ENCODE measurements around the gene NMT2. TPM values are rescaled to one million over a fixed set of nuclear protein-coding genes. Genes with fewer than 3 reads are reported as not detected.
A peak's percentile ranks its signal among the peaks of the same experiment; 100 is the strongest.

NMT2 gene
- total RNA-seq, 1 donor from 2014 or later, result 9.4 TPM

DNA sequence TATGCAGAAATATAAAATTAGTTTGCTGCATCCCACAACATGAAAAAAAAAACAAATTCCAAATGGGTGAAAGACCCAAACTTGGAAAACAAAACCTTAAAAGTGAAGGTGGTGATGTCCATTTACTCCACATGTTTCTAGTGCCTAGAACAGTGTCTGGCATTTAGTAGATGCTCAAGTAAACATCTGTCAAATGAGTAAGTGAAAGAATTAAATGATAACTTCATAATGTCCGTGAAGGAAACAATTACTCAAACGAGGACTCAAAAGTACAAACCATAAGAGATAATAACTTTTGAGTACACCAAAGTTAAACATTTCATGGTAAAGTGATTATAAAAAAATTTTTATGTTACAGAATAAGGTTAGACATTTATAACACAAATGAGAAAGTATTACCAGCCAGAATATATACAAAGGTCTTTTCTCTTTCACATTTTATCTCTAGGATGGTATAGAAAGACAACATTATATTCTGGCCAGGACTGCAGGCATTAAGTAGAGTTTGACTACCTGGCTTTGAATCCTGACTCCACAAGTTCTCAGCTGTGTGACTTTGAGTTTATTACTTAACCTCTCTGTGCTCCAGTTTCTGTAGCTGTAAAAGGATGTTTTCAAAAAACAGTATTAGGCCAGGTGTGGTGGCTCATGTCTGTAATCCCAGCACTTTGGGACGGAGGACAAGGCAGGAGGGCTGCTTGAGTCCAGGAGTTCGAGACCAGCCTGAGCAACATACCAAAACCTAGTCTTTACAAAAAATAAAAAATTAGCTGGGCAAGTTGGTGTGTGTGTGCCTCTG lies 20.7 kb downstream of the NMT2 start:
- no peaks in the 10 kb centered on the region for H3K36me3 Mint-ChIP-seq (ENCODE audit: low read depth)
- H3K4me1 Mint-ChIP-seq (ENCODE audit: low read depth), result no peaks in the 10 kb centered on the region
- H3K27ac Mint-ChIP-seq, result no peak overlapping the region
- intact Hi-C loops (cut with micrococcal nuclease), result no loop called here
- no peaks in the 10 kb centered on the region for H3K9me3 Mint-ChIP-seq
- H3K4me3 Mint-ChIP-seq, result no peak overlapping the region
- no peak for DNase-seq (ENCODE audit: low spot score)
- no peaks in the 10 kb centered on the region for H3K27me3 Mint-ChIP-seq (ENCODE audit: insufficient read depth)

DNA sequence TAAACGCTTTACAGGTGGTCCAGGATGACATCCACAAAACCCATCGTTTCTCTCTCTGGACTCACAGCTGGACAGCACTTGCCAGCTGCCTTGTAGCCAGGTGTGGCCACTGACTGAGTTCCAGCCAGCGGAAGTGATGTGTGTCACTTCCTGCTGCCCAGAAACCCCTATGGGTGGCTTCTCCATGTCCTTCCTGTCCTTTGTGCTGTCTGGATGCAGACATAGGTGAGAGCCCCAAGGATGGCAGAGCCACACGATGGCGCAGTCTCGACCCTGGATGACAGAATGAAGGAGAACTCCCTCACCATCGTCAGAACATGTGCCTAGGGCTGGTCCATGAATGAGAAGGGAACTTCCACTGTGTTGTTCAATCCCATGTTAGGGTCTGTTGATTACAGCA lies 22.1 kb downstream of the NMT2 start:
- Mint-ChIP-seq H3K4me3 (no peak overlapping the region), H3K4me1 (ENCODE audit: low read depth) (peaks cover 8% of the 10 kb centered on the region), H3K27ac (no peak overlapping the region), H3K36me3 (ENCODE audit: low read depth) (no peaks in the 10 kb centered on the region), H3K9me3 (no peaks in the 10 kb centered on the region), H3K27me3 (ENCODE audit: insufficient read depth) (no peaks in the 10 kb centered on the region)
- no peak for DNase-seq (ENCODE audit: low spot score)
- intact Hi-C loops (cut with micrococcal nuclease), result no loop called here

DNA sequence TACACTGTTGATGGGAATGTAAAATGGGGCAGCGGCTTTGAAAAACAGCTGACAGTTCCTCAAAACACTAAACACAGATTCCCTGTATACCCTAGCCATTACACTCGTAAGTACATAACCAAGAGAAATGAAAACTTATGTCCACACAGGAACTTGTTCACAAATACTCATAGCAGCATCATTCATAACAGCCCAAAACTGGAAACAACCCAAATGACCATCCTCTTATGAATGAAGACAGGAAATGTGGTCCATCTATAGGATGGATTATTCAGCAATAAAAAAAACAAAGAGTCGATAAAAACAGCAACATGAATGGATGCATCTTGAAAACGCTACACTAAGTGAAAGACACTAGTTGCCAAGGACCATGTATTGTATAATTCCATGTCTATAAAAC lies 23.7 kb downstream of the NMT2 start:
- Mint-ChIP-seq H3K4me1 (ENCODE audit: low read depth) (peaks cover 16% of the 10 kb centered on the region), H3K27ac (no peak overlapping the region), H3K27me3 (ENCODE audit: insufficient read depth) (no peaks in the 10 kb centered on the region), H3K4me3 (no peak overlapping the region), H3K36me3 (ENCODE audit: low read depth) (peaks cover 3% of the 10 kb centered on the region), H3K9me3 (no peaks in the 10 kb centered on the region)
- no peak for DNase-seq (ENCODE audit: low spot score)
- intact Hi-C loops (cut with micrococcal nuclease), result no loop called here

DNA sequence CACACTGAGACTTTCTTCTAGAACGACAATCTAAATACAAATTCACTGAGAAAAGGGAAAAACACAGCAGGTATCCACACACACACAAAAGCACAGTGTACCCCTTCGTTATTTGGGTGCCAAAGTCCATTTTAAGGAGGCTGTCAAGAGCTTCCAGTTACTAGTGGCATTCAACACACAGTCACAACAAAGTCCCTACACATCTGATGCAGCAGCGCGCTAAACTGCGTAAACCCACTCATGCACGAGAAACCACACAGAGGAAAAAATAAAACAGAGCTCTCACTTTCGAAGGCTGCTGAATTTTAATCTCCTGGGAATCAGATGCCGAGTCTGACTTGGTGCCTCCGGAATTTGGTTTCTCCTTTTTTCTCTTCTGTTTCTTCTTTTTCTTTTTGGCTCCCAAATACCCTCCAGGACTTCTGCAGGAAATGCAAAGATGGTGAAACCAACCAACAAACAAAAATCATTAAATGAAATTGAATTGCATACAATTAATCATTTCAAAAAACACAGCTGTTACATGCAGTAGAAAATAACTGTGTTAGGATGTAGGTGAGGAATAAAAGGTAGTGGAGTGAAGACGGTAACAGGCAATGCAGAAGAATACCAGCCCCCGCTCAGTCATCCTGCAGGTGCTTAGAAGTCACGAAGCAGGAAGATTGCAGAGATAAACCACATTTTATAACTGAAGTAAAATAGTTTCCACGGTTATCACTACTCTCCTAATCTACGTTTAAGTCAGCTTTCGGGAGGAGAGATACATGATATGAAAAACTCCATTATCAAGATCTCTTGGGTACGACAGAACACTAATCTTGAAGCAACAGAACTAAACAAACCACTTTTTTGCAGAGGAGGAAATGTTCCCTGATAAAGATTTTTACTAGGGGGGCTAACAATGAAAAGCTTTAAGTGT lies 27.1 kb downstream of the NMT2 start:
- Mint-ChIP-seq H3K4me3 (peak overlapping the region; percentile 29), H3K27me3 (ENCODE audit: insufficient read depth) (no peaks in the 10 kb centered on the region), H3K9me3 (no peaks in the 10 kb centered on the region), H3K4me1 (ENCODE audit: low read depth) (peaks cover 16% of the 10 kb centered on the region), H3K36me3 (ENCODE audit: low read depth) (peaks cover 8% of the 10 kb centered on the region), H3K27ac (no peak overlapping the region)
- DNase-seq (ENCODE audit: low spot score), result no peak
- intact Hi-C loops (cut with micrococcal nuclease), result loop anchor here (1.0 to 2.0 kb wide), 2 partner anchors 19 to 26 kb away; no protein-coding TSS in a partner anchor

DNA sequence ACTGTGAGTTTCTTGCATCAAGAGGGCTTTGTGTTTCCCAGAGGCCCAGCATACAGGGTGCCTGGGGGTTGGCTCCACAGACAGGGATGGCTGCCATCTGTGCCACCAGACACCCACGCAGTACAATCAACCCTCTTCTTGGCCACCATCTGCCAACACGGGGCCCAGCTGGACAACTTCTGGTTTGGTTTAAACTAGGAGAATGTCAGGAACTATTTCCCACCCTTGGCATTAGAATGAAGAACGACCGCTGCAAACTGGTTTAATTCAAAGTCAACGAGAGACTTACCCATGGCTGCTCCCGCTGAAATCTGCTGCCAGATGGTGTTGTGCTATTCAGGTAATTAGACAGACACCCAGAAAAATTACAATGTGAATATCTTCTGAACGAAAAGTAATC lies 27.8 kb downstream of the NMT2 start:
- H3K36me3 Mint-ChIP-seq (ENCODE audit: low read depth), result peaks cover 8% of the 10 kb centered on the region
- H3K27ac Mint-ChIP-seq, result no peak overlapping the region
- no peaks in the 10 kb centered on the region for H3K27me3 Mint-ChIP-seq (ENCODE audit: insufficient read depth)
- no peak overlapping the region for H3K4me3 Mint-ChIP-seq
- no peaks in the 10 kb centered on the region for H3K9me3 Mint-ChIP-seq
- intact Hi-C loops (cut with micrococcal nuclease), result loop anchor here (1.0 to 2.0 kb wide), 2 partner anchors 18 to 27 kb away; no protein-coding TSS in a partner anchor
- peaks cover 16% of the 10 kb centered on the region for H3K4me1 Mint-ChIP-seq (ENCODE audit: low read depth)
- DNase-seq (ENCODE audit: low spot score), result no peak

DNA sequence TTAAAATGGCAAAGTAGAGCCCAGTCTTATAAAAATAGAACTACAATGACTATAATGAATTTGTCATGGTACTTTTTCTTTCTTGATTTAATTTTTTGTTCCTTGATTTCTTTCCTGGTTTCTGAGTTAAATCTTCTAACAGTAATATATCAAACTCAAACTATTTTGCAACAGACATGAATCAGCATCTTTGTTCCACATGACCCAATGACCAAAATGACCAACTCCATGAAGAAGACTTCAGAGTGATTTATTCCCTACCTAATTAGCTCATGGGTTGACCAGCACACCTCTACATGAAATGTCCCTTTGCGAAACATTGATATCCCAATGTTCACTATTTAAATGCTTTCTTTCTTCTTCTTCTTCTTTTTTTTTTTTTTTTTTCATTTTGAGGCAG lies 30.9 kb downstream of the NMT2 start:
- Mint-ChIP-seq H3K4me1 (ENCODE audit: low read depth) (peaks cover 16% of the 10 kb centered on the region), H3K27me3 (ENCODE audit: insufficient read depth) (peaks cover 3% of the 10 kb centered on the region), H3K9me3 (no peaks in the 10 kb centered on the region), H3K36me3 (ENCODE audit: low read depth) (peaks cover 18% of the 10 kb centered on the region), H3K4me3 (no peak overlapping the region), H3K27ac (no peak overlapping the region)
- intact Hi-C loops (cut with micrococcal nuclease), result no loop called here
- DNase-seq (ENCODE audit: low spot score), result no peak

DNA sequence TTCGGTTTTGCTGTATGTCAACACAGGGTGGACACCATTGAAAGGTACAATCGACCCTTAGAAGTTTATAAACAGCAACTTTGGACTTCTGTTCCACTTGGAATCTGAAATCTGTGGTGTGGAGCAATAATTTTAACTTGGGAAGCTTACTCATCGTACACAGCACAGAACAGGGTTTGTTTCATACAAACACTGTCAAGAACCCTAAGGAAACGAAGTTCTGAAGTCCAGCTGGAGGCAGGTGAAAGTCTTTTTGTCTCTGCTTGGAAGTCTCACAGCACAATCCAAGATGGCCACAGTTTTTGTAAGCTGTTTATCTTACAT lies 31.5 kb downstream of the NMT2 start:
- no peak for DNase-seq (ENCODE audit: low spot score)
- peaks cover 15% of the 10 kb centered on the region for H3K4me1 Mint-ChIP-seq (ENCODE audit: low read depth)
- H3K27me3 Mint-ChIP-seq (ENCODE audit: insufficient read depth), result peaks cover 3% of the 10 kb centered on the region
- H3K27ac Mint-ChIP-seq, result no peak overlapping the region
- intact Hi-C loops (cut with micrococcal nuclease), result no loop called here
- no peaks in the 10 kb centered on the region for H3K9me3 Mint-ChIP-seq
- peaks cover 18% of the 10 kb centered on the region for H3K36me3 Mint-ChIP-seq (ENCODE audit: low read depth)
- H3K4me3 Mint-ChIP-seq, result no peak overlapping the region

DNA sequence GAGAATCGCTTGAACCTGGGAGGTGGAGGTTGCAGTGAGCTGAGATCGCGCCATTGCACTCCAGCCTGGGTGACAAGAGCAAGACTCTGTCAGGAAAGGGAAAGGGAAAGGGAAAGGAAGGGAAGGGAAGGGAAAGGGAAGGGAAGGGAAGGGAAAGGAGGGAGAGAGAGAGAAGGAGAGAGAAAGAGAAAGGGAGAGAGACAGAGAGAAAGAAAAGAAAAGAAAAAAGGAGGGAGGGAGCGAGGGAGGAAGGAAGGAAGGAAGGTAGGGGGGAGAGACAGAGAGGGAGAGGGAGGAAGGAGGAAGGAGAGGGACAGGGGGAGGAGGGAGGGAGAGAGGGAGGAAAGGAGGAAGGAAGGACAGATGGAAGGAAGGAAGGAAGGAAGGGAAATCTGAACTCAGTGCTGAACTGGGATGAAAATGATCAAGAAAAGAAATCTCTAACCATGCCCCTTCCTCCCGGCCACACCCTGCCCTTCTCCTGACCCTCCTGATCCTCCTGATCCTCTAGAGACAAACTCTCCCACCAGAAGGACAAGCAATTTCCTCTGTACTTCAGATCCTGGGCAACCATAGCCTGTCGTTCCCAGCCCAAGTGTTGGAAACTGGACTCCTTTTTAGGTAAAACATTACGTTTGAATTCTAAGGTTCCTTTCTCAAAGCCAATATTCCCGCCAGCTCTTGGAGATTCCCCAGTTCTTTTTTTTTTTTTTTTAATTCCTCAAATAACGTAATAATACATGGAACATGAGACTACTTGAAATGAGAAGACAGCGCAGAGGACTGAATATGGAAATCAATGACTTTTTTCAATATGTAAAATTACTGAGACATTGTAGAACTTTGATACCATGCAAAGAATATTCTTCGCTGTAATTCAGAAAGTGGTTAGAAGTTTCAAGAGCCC lies 32.1 kb downstream of the NMT2 start:
- Mint-ChIP-seq H3K4me1 (ENCODE audit: low read depth) (peaks cover 9% of the 10 kb centered on the region), H3K9me3 (no peaks in the 10 kb centered on the region), H3K27me3 (ENCODE audit: insufficient read depth) (peaks cover 3% of the 10 kb centered on the region), H3K36me3 (ENCODE audit: low read depth) (peaks cover 19% of the 10 kb centered on the region), H3K27ac (no peak overlapping the region), H3K4me3 (no peak overlapping the region)
- no peak for DNase-seq (ENCODE audit: low spot score)
- intact Hi-C loops (cut with micrococcal nuclease), result no loop called here

DNA sequence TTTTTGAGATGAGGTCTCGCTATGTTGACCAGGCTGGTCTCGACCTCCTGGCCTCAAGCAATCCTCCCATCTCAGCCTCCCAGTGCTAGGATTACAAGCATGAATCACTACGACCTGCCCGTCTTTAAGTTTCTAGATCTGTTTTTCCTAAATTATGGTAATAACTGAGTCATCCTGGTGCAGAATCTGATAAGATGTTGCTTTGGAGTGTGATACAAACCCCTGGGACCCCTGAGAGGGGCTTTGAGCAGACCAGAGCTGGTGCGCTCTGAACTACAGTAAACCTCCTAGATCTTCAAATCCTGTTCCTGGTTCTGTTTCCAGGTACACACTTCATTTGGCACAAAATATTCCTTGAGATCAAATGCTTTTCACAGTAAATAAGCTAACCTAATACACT lies 37.2 kb downstream of the NMT2 start:
- H3K27ac Mint-ChIP-seq, result no peak overlapping the region

DNA sequence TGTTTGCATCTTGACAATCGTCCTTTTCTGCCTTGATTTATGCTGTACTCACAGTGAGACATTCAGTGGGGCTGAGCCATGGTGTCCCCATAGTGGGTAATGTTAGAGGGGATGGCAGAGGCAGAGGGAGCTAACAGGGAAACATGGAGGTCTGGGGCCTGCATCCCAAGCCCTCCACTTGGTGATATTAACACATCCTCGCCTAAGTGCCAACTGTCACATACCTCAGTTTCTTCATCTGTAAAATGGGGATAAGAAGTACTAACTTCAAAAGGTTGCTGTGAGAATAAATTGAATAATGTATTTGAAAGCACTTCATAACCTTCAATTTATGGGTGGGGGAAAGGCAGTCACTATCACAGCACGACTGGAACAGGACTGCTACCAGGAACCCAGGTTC lies 43.6 kb downstream of the NMT2 start:
- no peak overlapping the region for H3K27ac Mint-ChIP-seq
- H3K36me3 Mint-ChIP-seq (ENCODE audit: low read depth), result peaks cover 38% of the 10 kb centered on the region
- H3K9me3 Mint-ChIP-seq, result no peaks in the 10 kb centered on the region
- no peak for DNase-seq (ENCODE audit: low spot score)
- H3K4me1 Mint-ChIP-seq (ENCODE audit: low read depth), result peaks cover 27% of the 10 kb centered on the region
- no peaks in the 10 kb centered on the region for H3K27me3 Mint-ChIP-seq (ENCODE audit: insufficient read depth)
- intact Hi-C loops (cut with micrococcal nuclease), result no loop called here
- no peak overlapping the region for H3K4me3 Mint-ChIP-seq

More for the DNA sequence above, 37.2 kb downstream of the NMT2 start:
- intact Hi-C loops (cut with micrococcal nuclease), result no loop called here
- no peak for DNase-seq (ENCODE audit: low spot score)
- H3K9me3 Mint-ChIP-seq, result no peaks in the 10 kb centered on the region
- H3K27me3 Mint-ChIP-seq (ENCODE audit: insufficient read depth), result peaks cover 3% of the 10 kb centered on the region
- peaks cover 36% of the 10 kb centered on the region for H3K36me3 Mint-ChIP-seq (ENCODE audit: low read depth)
- H3K4me1 Mint-ChIP-seq (ENCODE audit: low read depth), result no peaks in the 10 kb centered on the region
- no peak overlapping the region for H3K4me3 Mint-ChIP-seq

DNA sequence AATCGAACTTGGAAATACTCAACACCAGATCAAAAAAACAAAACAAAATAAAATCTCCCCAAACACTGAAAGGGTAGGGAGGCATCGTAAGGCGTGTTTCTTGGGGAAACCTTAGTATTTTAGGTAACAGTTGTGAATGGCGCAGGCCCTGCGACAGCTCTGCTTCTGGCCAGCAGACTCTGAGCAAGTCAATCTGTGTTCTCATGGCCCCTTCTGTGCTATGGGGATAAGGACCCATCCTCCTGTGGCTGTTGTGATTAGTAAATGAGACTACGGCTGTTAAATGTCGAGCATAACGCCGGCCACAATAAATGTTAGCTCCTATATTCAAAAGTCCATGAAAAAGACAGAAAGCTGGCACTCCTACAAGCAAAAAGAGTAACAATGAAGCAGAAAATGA lies 44.3 kb downstream of the NMT2 start:
- peak overlapping the region; percentile 68 for H3K27ac Mint-ChIP-seq
- no peaks in the 10 kb centered on the region for H3K9me3 Mint-ChIP-seq
- no peak overlapping the region for H3K4me3 Mint-ChIP-seq
- intact Hi-C loops (cut with micrococcal nuclease), result no loop called here
- peaks cover 27% of the 10 kb centered on the region for H3K4me1 Mint-ChIP-seq (ENCODE audit: low read depth)
- peaks cover 41% of the 10 kb centered on the region for H3K36me3 Mint-ChIP-seq (ENCODE audit: low read depth)
- DNase-seq (ENCODE audit: low spot score), result no peak
- H3K27me3 Mint-ChIP-seq (ENCODE audit: insufficient read depth), result no peaks in the 10 kb centered on the region

DNA sequence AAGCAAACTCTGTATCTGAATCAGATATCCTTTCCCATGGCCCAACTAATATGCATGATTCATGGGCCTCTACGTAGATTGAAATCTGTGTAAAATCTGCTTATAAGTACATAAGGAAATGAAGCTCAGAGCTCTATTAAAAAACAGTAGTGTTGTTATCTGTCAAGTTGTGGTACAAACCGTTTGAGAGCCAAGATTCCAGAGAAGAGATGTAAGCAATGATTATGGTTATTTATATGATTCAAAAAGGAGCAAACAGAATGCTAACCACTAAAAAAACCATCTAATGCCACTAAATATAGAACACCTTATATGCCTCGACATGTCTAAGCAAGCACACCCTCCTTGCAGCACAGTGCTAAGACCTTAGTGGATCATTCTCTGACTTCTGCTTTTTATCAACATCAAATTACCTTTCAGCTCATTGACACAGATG lies 44.7 kb downstream of the NMT2 start:
- Mint-ChIP-seq H3K9me3 (no peaks in the 10 kb centered on the region), H3K36me3 (ENCODE audit: low read depth) (peaks cover 42% of the 10 kb centered on the region), H3K27me3 (ENCODE audit: insufficient read depth) (no peaks in the 10 kb centered on the region), H3K4me3 (no peak overlapping the region), H3K27ac (peak overlapping the region; percentile 68), H3K4me1 (ENCODE audit: low read depth) (peaks cover 27% of the 10 kb centered on the region)
- intact Hi-C loops (cut with micrococcal nuclease), result loop anchor here (1.0 to 2.0 kb wide), 2 partner anchors 17 to 44 kb away; no protein-coding TSS in a partner anchor
- DNase-seq (ENCODE audit: low spot score), result no peak

Data from activated T-helper 1 cell treated with anti-CD3 and anti-CD28 coated beads, Interleukin-12 subunit alpha, Interleukin-12 subunit beta, Interleukin-2, Interleukin-4 antibody, amounts not matched to agents 30 ng/mL and 10 ng/mL and 1 ng/mL, durations not matched to agents 14 hours and 24 hours and 36 hours (primary cell).